GM12865 (cell line): ENCODE data around the gene TARS3.

ENCODE experiments used
- DNase-seq: peaks from one replicate; pipeline ENCODE4 v3.0.0; 2010; ENCODE audit warnings: low read depth
- H3K4me3 ChIP-seq: 2 replicates; pipeline ENCODE4 v1.5.1; 2011; ENCODE audit warnings: mild to moderate bottlenecking, low read depth, low read length, control low read depth
- CTCF ChIP-seq: IDR thresholded peaks from 2 replicates; pipeline ENCODE4 v1.5.1; 2011; ENCODE audit warnings: low read length, control low read depth, low read depth, inconsistent platforms; ENCODE audit not compliant: insufficient read depth; ENCODE audit errors: missing control alignments

Gene TARS3

GRCh38 chr15:101697488-101697887 is 26.8 kb downstream of the TARS3 start:
- no peak for DNase-seq
- TF ChIP-seq CTCF: no peak
- H3K4me3 ChIP-seq: no peak overlapping the region

- no peak for DNase-seq
- no peak for TF ChIP-seq CTCF
- no peak overlapping the region for H3K4me3 ChIP-seq
Measured at GRCh38 chr15:101696829-101697228, 27.4 kb downstream of the TARS3 start.

- peak; percentile 6 for TF ChIP-seq CTCF
- DNase-seq: no peak
- no peak overlapping the region for H3K4me3 ChIP-seq
Measured at GRCh38 chr15:101694261-101694660, 30.0 kb downstream of the TARS3 start.

GRCh38 chr15:101692801-101693598 is 31.3 kb downstream of the TARS3 start:
- TF ChIP-seq CTCF: no peak

GRCh38 chr15:101689901-101690300 is 34.4 kb downstream of the TARS3 start:
- no peak for TF ChIP-seq CTCF
- H3K4me3 ChIP-seq: no peak overlapping the region
- no peak for DNase-seq

More at GRCh38 chr15:101692801-101693598, 31.3 kb downstream of the TARS3 start:
- no peak overlapping the region for H3K4me3 ChIP-seq
- peak; percentile 13 for DNase-seq

- TF ChIP-seq CTCF: no peak
- H3K4me3 ChIP-seq: no peak overlapping the region
- DNase-seq: no peak
Measured at GRCh38 chr15:101686718-101687117, 37.6 kb downstream of the TARS3 start.

- DNase-seq: no peak
- TF ChIP-seq CTCF: no peak
- H3K4me3 ChIP-seq: no peak overlapping the region
Measured at GRCh38 chr15:101684877-101685276, 39.4 kb downstream of the TARS3 start.
